ENCODE data around the gene C19orf67.

DNA sequence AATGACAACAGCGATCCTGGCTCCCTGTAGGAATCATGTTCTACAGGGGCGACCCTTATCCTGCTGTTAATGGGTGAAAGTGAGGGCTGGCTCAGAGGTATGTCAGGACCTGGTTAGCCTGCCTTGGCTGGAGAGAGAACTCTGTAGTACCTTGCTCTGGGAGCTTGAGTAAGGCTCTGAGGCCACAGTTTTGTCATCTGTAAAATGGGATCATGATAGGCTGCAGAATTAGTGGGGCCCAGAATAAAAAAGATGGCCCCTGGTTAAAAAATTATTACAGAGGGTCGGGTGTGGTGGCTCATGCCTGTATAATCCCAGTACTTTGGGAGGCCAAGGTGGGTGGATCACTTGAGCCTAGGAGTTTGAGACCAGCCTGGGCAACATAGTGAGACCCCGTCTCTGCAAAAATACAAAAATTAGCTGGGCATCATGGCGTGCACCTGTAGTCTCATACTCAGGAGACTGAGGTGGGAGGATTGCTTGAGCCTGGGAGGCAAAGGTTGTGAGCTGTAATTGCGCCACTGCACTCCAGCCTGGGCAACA lies 15.5 kb upstream of the C19orf67 start:
- TF ChIP-seq, protein P1, sequence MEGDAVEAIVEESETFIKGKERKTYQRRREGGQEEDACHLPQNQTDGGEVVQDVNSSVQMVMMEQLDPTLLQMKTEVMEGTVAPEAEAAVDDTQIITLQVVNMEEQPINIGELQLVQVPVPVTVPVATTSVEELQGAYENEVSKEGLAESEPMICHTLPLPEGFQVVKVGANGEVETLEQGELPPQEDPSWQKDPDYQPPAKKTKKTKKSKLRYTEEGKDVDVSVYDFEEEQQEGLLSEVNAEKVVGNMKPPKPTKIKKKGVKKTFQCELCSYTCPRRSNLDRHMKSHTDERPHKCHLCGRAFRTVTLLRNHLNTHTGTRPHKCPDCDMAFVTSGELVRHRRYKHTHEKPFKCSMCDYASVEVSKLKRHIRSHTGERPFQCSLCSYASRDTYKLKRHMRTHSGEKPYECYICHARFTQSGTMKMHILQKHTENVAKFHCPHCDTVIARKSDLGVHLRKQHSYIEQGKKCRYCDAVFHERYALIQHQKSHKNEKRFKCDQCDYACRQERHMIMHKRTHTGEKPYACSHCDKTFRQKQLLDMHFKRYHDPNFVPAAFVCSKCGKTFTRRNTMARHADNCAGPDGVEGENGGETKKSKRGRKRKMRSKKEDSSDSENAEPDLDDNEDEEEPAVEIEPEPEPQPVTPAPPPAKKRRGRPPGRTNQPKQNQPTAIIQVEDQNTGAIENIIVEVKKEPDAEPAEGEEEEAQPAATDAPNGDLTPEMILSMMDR (IDR thresholded peaks at IDR 0.05): no peak
- TF ChIP-seq POLR2A (IDR thresholded peaks at IDR 0.05): no peak
